ENCODE data around the gene ARHGEF7. TPM values are rescaled to one million over a fixed set of nuclear protein-coding genes. Genes with fewer than 3 reads are reported as not detected.

ARHGEF7 gene
- total RNA-seq, 1 donor from 2014 or later = 146 TPM

GRCh38 chr13:111095911-111096501 is 19.1 kb upstream of the ARHGEF7 start:
- ATAC-seq = no peak
- intact Hi-C loops (cut with DNase I) = no loop called here
- DNase-seq (ENCODE audit: low spot score) = no peak

GRCh38 chr13:111099290-111099689 is 15.8 kb upstream of the ARHGEF7 start:
- intact Hi-C loops (cut with DNase I) = no loop called here
- no peak for ATAC-seq
- no peak for DNase-seq (ENCODE audit: low spot score)

GRCh38 chr13:111110054-111110453 is 5.1 kb upstream of the ARHGEF7 start:
- ATAC-seq (no peak), DNase-seq (ENCODE audit: low spot score) (no peak)

GRCh38 chr13:111111376-111111937 is 3.7 kb upstream of the ARHGEF7 start:
- no peak for DNase-seq (ENCODE audit: low spot score)
- intact Hi-C loops (cut with DNase I) = no loop called here
- ATAC-seq = no peak

More at GRCh38 chr13:111110054-111110453, 5.1 kb upstream of the ARHGEF7 start:
- intact Hi-C loops (cut with DNase I) = no loop called here

GRCh38 chr13:111112196-111112595 is 2.9 kb upstream of the ARHGEF7 start:
- ATAC-seq = no peak
- no peak for DNase-seq (ENCODE audit: low spot score)
- intact Hi-C loops (cut with DNase I) = no loop called here

GRCh38 chr13:111114362-111115060 is 599 bp upstream of the ARHGEF7 start:
- DNase-seq (ENCODE audit: low spot score) (no peak), ATAC-seq (peak; percentile 70)
- intact Hi-C loops (cut with DNase I) = loop anchor here (5.0 kb wide), 1 partner anchor 1357 kb away; no protein-coding TSS in a partner anchor

GRCh38 chr13:111115965-111116521 is 933 bp downstream of the ARHGEF7 start:
- intact Hi-C loops (cut with DNase I) = loop anchor here (5.0 kb wide), 1 partner anchor 1359 kb away; no protein-coding TSS in a partner anchor
- peak; percentile 91 for ATAC-seq
- DNase-seq (ENCODE audit: low spot score) = peak; percentile 82

- peak; percentile 53 for ATAC-seq
- DNase-seq (ENCODE audit: low spot score) = no peak
- intact Hi-C loops (cut with DNase I) = loop anchor here (5.0 kb wide), 1 partner anchor 1360 kb away; no protein-coding TSS in a partner anchor
These were observed 1.7 kb downstream of the ARHGEF7 start for GRCh38 chr13:111116856-111117255.

GRCh38 chr13:111117289-111117688 is 2.2 kb downstream of the ARHGEF7 start:
- no peak for DNase-seq (ENCODE audit: low spot score)
- intact Hi-C loops (cut with DNase I) = loop anchor here (5.0 kb wide), 1 partner anchor 1360 kb away; no protein-coding TSS in a partner anchor
- ATAC-seq = no peak

GRCh38 chr13:111117961-111118360 is 2.9 kb downstream of the ARHGEF7 start:
- DNase-seq (ENCODE audit: low spot score) (no peak), ATAC-seq (no peak)
- intact Hi-C loops (cut with DNase I) = loop anchor here (5.0 kb wide), 1 partner anchor 1361 kb away; no protein-coding TSS in a partner anchor

- no peak for ATAC-seq
- DNase-seq (ENCODE audit: low spot score) = no peak
- intact Hi-C loops (cut with DNase I) = loop anchor here (5.0 kb wide), 1 partner anchor 1362 kb away; no protein-coding TSS in a partner anchor
These were observed 3.9 kb downstream of the ARHGEF7 start for GRCh38 chr13:111118898-111119607.

- ATAC-seq = peak; percentile 32
- intact Hi-C loops (cut with DNase I) = loop anchor here (5.0 kb wide), 1 partner anchor 1363 kb away; no protein-coding TSS in a partner anchor
These were observed 4.9 kb downstream of the ARHGEF7 start for GRCh38 chr13:111119966-111120365.

GRCh38 chr13:111120422-111120821 is 5.3 kb downstream of the ARHGEF7 start:
- no peak for ATAC-seq
- intact Hi-C loops (cut with DNase I) = no loop called here

More at GRCh38 chr13:111119966-111120365, 4.9 kb downstream of the ARHGEF7 start:
- no peak for DNase-seq (ENCODE audit: low spot score)

GRCh38 chr13:111120913-111121312 is 5.8 kb downstream of the ARHGEF7 start:
- no peak for ATAC-seq
- no peak for DNase-seq (ENCODE audit: low spot score)
- intact Hi-C loops (cut with DNase I) = no loop called here

More at GRCh38 chr13:111120422-111120821, 5.3 kb downstream of the ARHGEF7 start:
- no peak for DNase-seq (ENCODE audit: low spot score)

GRCh38 chr13:111121506-111121905 is 6.4 kb downstream of the ARHGEF7 start:
- intact Hi-C loops (cut with DNase I) = no loop called here
- ATAC-seq = no peak
- no peak for DNase-seq (ENCODE audit: low spot score)

GRCh38 chr13:111122056-111122455 is 6.9 kb downstream of the ARHGEF7 start:
- ATAC-seq (peak; percentile 52), DNase-seq (ENCODE audit: low spot score) (no peak)
- intact Hi-C loops (cut with DNase I) = no loop called here

GRCh38 chr13:111122631-111123030 is 7.5 kb downstream of the ARHGEF7 start:
- intact Hi-C loops (cut with DNase I) = no loop called here
- DNase-seq (ENCODE audit: low spot score) (no peak), ATAC-seq (no peak)

GRCh38 chr13:111123221-111123620 is 8.1 kb downstream of the ARHGEF7 start:
- intact Hi-C loops (cut with DNase I) = no loop called here
- ATAC-seq = no peak
- no peak for DNase-seq (ENCODE audit: low spot score)

- DNase-seq (ENCODE audit: low spot score) (no peak), ATAC-seq (no peak)
- intact Hi-C loops (cut with DNase I) = no loop called here
These were observed 8.5 kb downstream of the ARHGEF7 start for GRCh38 chr13:111123649-111124048.
